Measurements from ENCODE around the gene SOX2. TPM values are rescaled to one million over a fixed set of nuclear protein-coding genes. Genes with fewer than 3 reads are reported as not detected.

SOX2 gene
- total and polyA plus RNA-seq, 2 donors (not counting 1 experiment from before 2014, with no cell fraction given) = not detected

- no peak overlapping the region for H3K4me3 ChIP-seq (ENCODE audit: control extremely low read depth in 1 of 5, extremely low read depth in 1 of 5, insufficient read depth in 1 of 5, low read depth in 2 of 5, low read length in 4 of 5)
- ATAC-seq (ENCODE audit: low read depth) = no peak
- H2AFZ ChIP-seq (ENCODE audit: insufficient read depth, low read depth, low read length, poor library complexity, severe bottlenecking) = no peak overlapping the region
- TF ChIP-seq EZH2 (IDR thresholded peaks at IDR 0.05; ENCODE audit: borderline replicate concordance, insufficient read depth, low read depth, low read length, poor library complexity, severe bottlenecking) (no peak), CTCF (IDR thresholded peaks at IDR 0.05) (no peak)
- Mint-ChIP-seq H3K9me3 (ENCODE audit: insufficient read depth) (no peaks in the 10 kb centered on the region), H3K4me1 (peaks cover 2% of the 10 kb centered on the region), H3K4me3 (no peak overlapping the region), H3K27ac (no peak overlapping the region), H3K27me3 (peaks cover 90% of the 10 kb centered on the region)
- WGBS (ENCODE audit: insufficient coverage) = no CpG with 5 or more reads among the region's 6 CpGs
- H3K9ac ChIP-seq (ENCODE audit: low read length) = no peak overlapping the region
- CTCF ChIA-PET = interaction anchor here (0.8 to 2.7 kb wide), 3 partner anchors 9 to 16 kb away, joined by 3 to 10 read pairs (median 3); no protein-coding TSS in a partner anchor
- H3K4me1 ChIP-seq (ENCODE audit: control insufficient read depth in 2 of 2, insufficient read depth in 2 of 2, low read length in 2 of 2) = peaks cover 5 to 6% of the 10 kb centered on the region in 2 donors
- no peaks in the 10 kb centered on the region for H3K36me3 ChIP-seq (replicated peaks in 1 of 2; ENCODE audit: control extremely low read depth in 1 of 2, control insufficient read depth in 1 of 2, extremely low read depth in 1 of 2, insufficient read depth in 2 of 2, low read length in 1 of 2)
- H3K27me3 ChIP-seq (replicated peaks in 1 of 4; ENCODE audit: control extremely low read depth in 1 of 4, control insufficient read depth in 3 of 4, insufficient read depth in 4 of 4, low read length in 3 of 4) = peaks cover 0 to 85% (median 78%) of the 10 kb centered on the region in 4 experiments
- H3K9me3 ChIP-seq (ENCODE audit: control extremely low read depth in 1 of 3, control insufficient read depth in 2 of 3, insufficient read depth in 1 of 3, low read length in 2 of 3) = peaks cover 0 to 17% (median 3%) of the 10 kb centered on the region in 3 donors
- H3K79me2 ChIP-seq (ENCODE audit: control insufficient read depth, insufficient read depth, low read length) = no peaks in the 10 kb centered on the region
- no peak overlapping the region for H3K4me2 ChIP-seq (replicated peaks; ENCODE audit: low read depth, low read length, poor library complexity, severe bottlenecking)
- no peak for DNase-seq
- POLR2A ChIA-PET = no interaction called here
- intact Hi-C loops (cut with micrococcal nuclease) = no loop called here
- H4K20me1 ChIP-seq (ENCODE audit: control insufficient read depth, insufficient read depth, low read length, poor library complexity, severe bottlenecking) = no peaks in the 10 kb centered on the region
- H3K27ac ChIP-seq (ENCODE audit: low read length in 2 of 2) = no peak overlapping the region
Observed at GRCh38 chr3:181717549-181718171, 5.9 kb downstream of the SOX2 start.

- H3K4me1 Mint-ChIP-seq = peaks cover 1% of the 10 kb centered on the region
- peaks cover 0 to 86% (median 79%) of the 10 kb centered on the region in 4 experiments for H3K27me3 ChIP-seq (replicated peaks in 1 of 4; ENCODE audit: control extremely low read depth in 1 of 4, control insufficient read depth in 3 of 4, insufficient read depth in 4 of 4, low read length in 3 of 4)
- TF ChIP-seq EZH2 (IDR thresholded peaks at IDR 0.05; ENCODE audit: borderline replicate concordance, insufficient read depth, low read depth, low read length, poor library complexity, severe bottlenecking) = no peak
- no peak for TF ChIP-seq CTCF (IDR thresholded peaks at IDR 0.05)
- no peak overlapping the region for H3K4me2 ChIP-seq (replicated peaks; ENCODE audit: low read depth, low read length, poor library complexity, severe bottlenecking)
- H3K27ac ChIP-seq (ENCODE audit: low read length in 2 of 2) = no peak overlapping the region
- H3K27me3 Mint-ChIP-seq = peaks cover 93% of the 10 kb centered on the region
- H3K36me3 ChIP-seq (replicated peaks in 1 of 2; ENCODE audit: control extremely low read depth in 1 of 2, control insufficient read depth in 1 of 2, extremely low read depth in 1 of 2, insufficient read depth in 2 of 2, low read length in 1 of 2) = no peaks in the 10 kb centered on the region
- H3K4me1 ChIP-seq (ENCODE audit: control insufficient read depth in 2 of 2, insufficient read depth in 2 of 2, low read length in 2 of 2) = no peaks in the 10 kb centered on the region
- H4K20me1 ChIP-seq (ENCODE audit: control insufficient read depth, insufficient read depth, low read length, poor library complexity, severe bottlenecking) = no peaks in the 10 kb centered on the region
- POLR2A ChIA-PET = no interaction called here
- no peaks in the 10 kb centered on the region for H3K79me2 ChIP-seq (ENCODE audit: control insufficient read depth, insufficient read depth, low read length)
- no peak overlapping the region for H2AFZ ChIP-seq (ENCODE audit: insufficient read depth, low read depth, low read length, poor library complexity, severe bottlenecking)
- no peak overlapping the region for H3K4me3 Mint-ChIP-seq
- H3K27ac Mint-ChIP-seq = no peak overlapping the region
- peaks cover 0 to 17% (median 3%) of the 10 kb centered on the region in 3 donors for H3K9me3 ChIP-seq (ENCODE audit: control extremely low read depth in 1 of 3, control insufficient read depth in 2 of 3, insufficient read depth in 1 of 3, low read length in 2 of 3)
- WGBS (ENCODE audit: insufficient coverage) = no CpG with 5 or more reads among the region's 3 CpGs
- DNase-seq (no peak), ATAC-seq (ENCODE audit: low read depth) (no peak)
- H3K9me3 Mint-ChIP-seq (ENCODE audit: insufficient read depth) = no peaks in the 10 kb centered on the region
- intact Hi-C loops (cut with micrococcal nuclease) = no loop called here
- CTCF ChIA-PET = interaction anchor here (0.8 to 2.7 kb wide), 3 partner anchors 8 to 16 kb away, joined by 3 to 10 read pairs (median 3); no protein-coding TSS in a partner anchor
- no peak overlapping the region for H3K9ac ChIP-seq (ENCODE audit: low read length)
- H3K4me3 ChIP-seq (ENCODE audit: control extremely low read depth in 1 of 5, extremely low read depth in 1 of 5, insufficient read depth in 1 of 5, low read depth in 2 of 5, low read length in 4 of 5) = no peak overlapping the region
Observed at GRCh38 chr3:181718369-181718768, 6.6 kb downstream of the SOX2 start.

Measured in B cell (primary cell).